IMR-90 (cell line): ENCODE results near the gene AFDN. TPM values are rescaled to one million over a fixed set of nuclear protein-coding genes. Genes with fewer than 3 reads are reported as not detected.

ENCODE experiments used
- ATAC-seq: fragments of 200-7000 bp; cut with Tn5 transposase; 2 replicates; pipeline ENCODE4 v1.9.1; 2020; ENCODE audit warnings: low read depth, mild to moderate bottlenecking, moderate library complexity
- BruUV-seq: library from RNA; stranded (reverse); fragments of 400-500 nt; replicated peaks from 2 replicates; lab custom pipeline; 2021; lab: Mats Ljungman, UMichigan
- CTCF ChIA-PET: fragments of 300-600 bp; formaldehyde crosslinking; extraction: SDS; loops from one replicate; lab custom pipeline; 2021; ENCODE audit warnings: antibody characterized with exemption; lab: Yijun Ruan, JAX
- POLR2A ChIA-PET: fragments of 300-600 bp; sonication (Branson Sonifier 250); formaldehyde crosslinking; loops from one replicate; lab custom pipeline; 2022; ENCODE audit warnings: antibody characterized with exemption; ENCODE audit not compliant: unreplicated experiment; lab: Charles Lee
- DNase-seq: peaks from one replicate; pipeline ENCODE4 v3.0.0; 2013
- H2AFZ ChIP-seq: replicated peaks from 2 replicates; pipeline ENCODE3; 2013; ENCODE audit warnings: low read length, mild to moderate bottlenecking; ENCODE audit not compliant: poor library complexity
- H2AK5ac ChIP-seq: 2 replicates; pipeline ENCODE4 v1.6.1; 2013; ENCODE audit warnings: low read depth, low read length, inconsistent platforms
- H2AK9ac ChIP-seq: replicated peaks from 2 replicates; pipeline ENCODE3; 2013; ENCODE audit warnings: mild to moderate bottlenecking, low read depth, low read length, moderate library complexity; ENCODE audit not compliant: poor library complexity
- H2BK120ac ChIP-seq: 2 replicates; pipeline ENCODE4 v1.6.1; 2013; ENCODE audit warnings: low read depth, low read length, inconsistent platforms
- H2BK15ac ChIP-seq: 3 replicates; pipeline ENCODE4 v1.6.1; 2013; ENCODE audit warnings: low read depth, low read length, inconsistent platforms
- H2BK20ac ChIP-seq: 2 replicates; pipeline ENCODE4 v1.6.1; 2013; ENCODE audit warnings: low read depth, mild to moderate bottlenecking, inconsistent platforms, low read length, moderate library complexity
- H2BK5ac ChIP-seq: 2 replicates; pipeline ENCODE4 v1.6.1; 2013; ENCODE audit warnings: mild to moderate bottlenecking, low read depth, low read length, inconsistent platforms; ENCODE audit not compliant: poor library complexity, severe bottlenecking
- H3K14ac ChIP-seq: replicated peaks from 2 replicates; pipeline ENCODE4 v1.6.1; 2013; ENCODE audit warnings: low read depth, low read length, inconsistent platforms
- H3K18ac ChIP-seq: 2 replicates; pipeline ENCODE4 v1.6.1; 2013; ENCODE audit warnings: low read depth, low read length, control low read depth
- H3K23ac ChIP-seq: 2 replicates; pipeline ENCODE4 v1.6.1; 2013; ENCODE audit warnings: low read depth, low read length, inconsistent platforms
- H3K27ac ChIP-seq: 2 replicates; pipeline ENCODE4 v1.5.1; 2013; ENCODE audit warnings: mild to moderate bottlenecking, control low read depth, low read length; ENCODE audit not compliant: insufficient read depth
- H3K27me3 ChIP-seq: 2 replicates; pipeline ENCODE4 v1.6.1; 2013; ENCODE audit warnings: low read length; ENCODE audit not compliant: control insufficient read depth, insufficient read depth
- H3K36me3 ChIP-seq: 2 replicates; pipeline ENCODE4 v1.6.1; 2013; ENCODE audit warnings: low read length, mixed read lengths; ENCODE audit not compliant: control insufficient read depth, insufficient read depth
- H3K4ac ChIP-seq: 2 replicates; pipeline ENCODE4 v1.6.1; 2013; ENCODE audit warnings: low read depth, low read length, inconsistent platforms
- H3K4me1 ChIP-seq: 2 replicates; pipeline ENCODE4 v1.6.1; 2013; ENCODE audit warnings: low read length, mixed read lengths; ENCODE audit not compliant: control insufficient read depth, insufficient read depth
- H3K4me2 ChIP-seq: 2 replicates; pipeline ENCODE4 v1.6.1; 2013; ENCODE audit warnings: low read depth, mild to moderate bottlenecking, control low read depth, low read length, moderate library complexity
- H3K4me3 ChIP-seq: 2 replicates; pipeline ENCODE4 v1.5.1; 2013; ENCODE audit warnings: low read depth, mild to moderate bottlenecking, control low read depth, low read length, moderate library complexity; ENCODE audit not compliant: insufficient read depth
- H3K56ac ChIP-seq: 2 replicates; pipeline ENCODE4 v1.6.1; 2013; ENCODE audit warnings: low read length, inconsistent platforms; ENCODE audit not compliant: insufficient read depth; ENCODE audit errors: extremely low read depth
- H3K79me1 ChIP-seq, 2 experiments: 2 replicates each; pipeline ENCODE4 v1.6.1; 2013; ENCODE audit warnings: low read length in 2 of 2, inconsistent platforms in 1 of 2, low read depth in 1 of 2
- H3K9ac ChIP-seq: 2 replicates; pipeline ENCODE4 v1.6.1; 2013; ENCODE audit warnings: low read depth, low read length, control low read depth
- H3K9me1 ChIP-seq: 2 replicates; pipeline ENCODE4 v1.6.1; 2013; ENCODE audit warnings: low read length, inconsistent platforms; ENCODE audit not compliant: insufficient read depth
- H3K9me3 ChIP-seq: 2 replicates; pipeline ENCODE4 v1.6.1; 2013; ENCODE audit warnings: low read length; ENCODE audit not compliant: control insufficient read depth, insufficient read depth
- H4K20me1 ChIP-seq: 2 replicates; pipeline ENCODE4 v1.6.1; 2013; ENCODE audit warnings: low read length, inconsistent platforms; ENCODE audit not compliant: insufficient read depth
- H4K5ac ChIP-seq: 2 replicates; pipeline ENCODE4 v1.6.1; 2013; ENCODE audit warnings: mild to moderate bottlenecking, low read depth, low read length, control low read depth
- H4K8ac ChIP-seq, 2 experiments: 2 replicates each; pipeline ENCODE4 v1.6.1; 2013; ENCODE audit warnings: low read depth in 2 of 2, low read length in 2 of 2, control low read depth in 1 of 2, inconsistent platforms in 1 of 2
- H4K91ac ChIP-seq: 2 replicates; pipeline ENCODE4 v1.6.1; 2013; ENCODE audit warnings: low read depth, low read length, inconsistent platforms; ENCODE audit not compliant: insufficient read depth
- BHLHE40 ChIP-seq: fragments of 150-350 bp; IDR thresholded peaks from 2 replicates; pipeline ENCODE4 v1.6.1; 2016; ENCODE audit warnings: mild to moderate bottlenecking, low read depth, low read length
- CEBPB ChIP-seq: IDR thresholded peaks from 2 replicates; pipeline ENCODE4 v1.6.1; 2012; ENCODE audit warnings: low read depth, low read length, improper control_type of control experiment
- CHD1 ChIP-seq: IDR thresholded peaks from 2 replicates; pipeline ENCODE4 v1.6.1; 2012; ENCODE audit warnings: low read depth, low read length, improper control_type of control experiment
- CTCF ChIP-seq: conservative IDR thresholded peaks from 2 replicates; pipeline ENCODE4 v1.5.1; 2012; ENCODE audit warnings: mild to moderate bottlenecking, low read depth, low read length, improper control_type of control experiment
- ELK1 ChIP-seq: fragments of 150-350 bp; IDR thresholded peaks from 2 replicates; pipeline ENCODE4 v1.6.1; 2016; ENCODE audit warnings: low read depth, mild to moderate bottlenecking, low read length, moderate library complexity, borderline replicate concordance
- FOS ChIP-seq: fragments of 150-350 bp; IDR thresholded peaks from 2 replicates; pipeline ENCODE4 v1.6.1; 2016; ENCODE audit warnings: low read depth, low read length
- MAFK ChIP-seq: IDR thresholded peaks from 2 replicates; pipeline ENCODE4 v1.6.1; 2012; ENCODE audit warnings: low read depth, low read length, improper control_type of control experiment
- MAZ ChIP-seq: IDR thresholded peaks from 2 replicates; pipeline ENCODE4 v1.6.1; 2012; ENCODE audit warnings: low read depth, mild to moderate bottlenecking, low read length, improper control_type of control experiment, moderate library complexity, borderline replicate concordance
- MXI1 ChIP-seq: IDR thresholded peaks from 2 replicates; pipeline ENCODE4 v1.6.1; 2012; ENCODE audit warnings: low read depth, mild to moderate bottlenecking, low read length, moderate library complexity, borderline replicate concordance
- NFE2L2 ChIP-seq: fragments of 150-350 bp; IDR thresholded peaks from 2 replicates; pipeline ENCODE4 v1.6.1; 2016; ENCODE audit warnings: low read depth, mild to moderate bottlenecking, low read length
- POLR2A ChIP-seq: IDR thresholded peaks from 2 replicates; pipeline ENCODE4 v1.6.1; 2012; ENCODE audit warnings: mild to moderate bottlenecking, low read depth, low read length
- RAD21 ChIP-seq: IDR thresholded peaks from 2 replicates; pipeline ENCODE4 v1.6.1; 2012; ENCODE audit warnings: low read length, improper control_type of control experiment
- RCOR1 ChIP-seq: IDR thresholded peaks from 2 replicates; pipeline ENCODE4 v1.6.1; 2012; ENCODE audit warnings: mild to moderate bottlenecking, low read length, improper control_type of control experiment; ENCODE audit not compliant: insufficient replicate concordance
- RFX5 ChIP-seq: IDR thresholded peaks from 2 replicates; pipeline ENCODE4 v1.8.0; 2012; ENCODE audit warnings: low read depth, mild to moderate bottlenecking, low read length, moderate library complexity
- SMC3 ChIP-seq: fragments of 150-350 bp; IDR thresholded peaks from 2 replicates; pipeline ENCODE4 v1.6.1; 2016; ENCODE audit warnings: low read depth, mild to moderate bottlenecking, antibody characterized with exemption, low read length, moderate library complexity
- USF2 ChIP-seq: fragments of 150-350 bp; IDR thresholded peaks from 2 replicates; pipeline ENCODE4 v1.6.1; 2017; ENCODE audit warnings: mild to moderate bottlenecking, antibody characterized with exemption, low read length, low read depth
- WGBS, 2 experiments: methylation state at CpG; one replicate each; pipeline versions ENCODE4 v1.1.5 to v1.1.7; 2013; ENCODE audit warnings: missing lambda C conversion rate in 2 of 2; ENCODE audit not compliant: insufficient read length in 1 of 2; ENCODE audit errors: extremely low coverage in 2 of 2; 5-methylcytosine and 5-hydroxymethylcytosine counted together
- dilution Hi-C: fragments of 300-500 bp; cut with HindIII; formaldehyde crosslinking; loops from one replicate; pipeline ENCODE4 v1.14.3; 2018; ENCODE audit warnings: low sequenced_read_pairs; ENCODE audit not compliant: unreplicated experiment
- in situ Hi-C: fragments of 300-500 bp; cut with MboI; formaldehyde crosslinking; loops from 3 replicates; pipeline ENCODE4 v1.14.3; 2019; ENCODE audit warnings: low sequenced_read_pairs, inconsistent platforms, mixed read lengths
- intact Hi-C: fragments of 100-400 bp; cut with micrococcal nuclease; formaldehyde crosslinking; loops from 2 replicates; pipeline ENCODE4 v1.10.0; 2022
- polyA plus RNA-seq, 3 experiments: library from polyadenylated mRNA; depleted of rRNA; stranded (reverse); fragments of >200 nt; gene quantifications; 2 replicates each; pipeline ENCODE4 v1.2.3, GENCODE V29; 2012; ENCODE audit warnings: low replicate concordance in 1 of 3
- total RNA-seq: library from RNA; depleted of rRNA; stranded (reverse); fragments of >200 nt; gene quantifications from 2 replicates; pipeline ENCODE4 v1.2.3, GENCODE V29; 2012

AFDN gene
- total and polyA plus RNA-seq, 2 of the 4 experiments (the other 2 are of a cell fraction), result 11.6 to 20.8 TPM

GRCh38 chr6:167843023-167843422, 16.3 kb downstream of the AFDN start:
- in situ Hi-C loops (no loop called here), dilution Hi-C loops (no loop called here), intact Hi-C loops (no loop called here)
- Histone ChIP-seq H3K14ac (no peak overlapping the region), H2AFZ (no peak overlapping the region), H2AK9ac (no peak overlapping the region), H2BK15ac (no peak overlapping the region), H3K4me2 (no peak overlapping the region), H3K4me1 (peaks cover 3% of the 10 kb centered on the region), H3K23ac (no peak overlapping the region), H3K36me3 (no peaks in the 10 kb centered on the region), H4K5ac (no peak overlapping the region), H2BK5ac (no peak overlapping the region), H3K9me3 (no peaks in the 10 kb centered on the region), H3K79me1 (peaks cover 29 to 34% of the 10 kb centered on the region in 2 experiments), H2AK5ac (no peak overlapping the region), H3K56ac (no peak overlapping the region), H3K4me3 (no peak overlapping the region), H3K18ac (no peak overlapping the region), H3K27ac (no peak overlapping the region), H3K9ac (no peak overlapping the region), H2BK20ac (no peak overlapping the region), H2BK120ac (no peak overlapping the region), H4K20me1 (peaks cover 21% of the 10 kb centered on the region), H4K91ac (no peak overlapping the region), H3K27me3 (no peaks in the 10 kb centered on the region), H4K8ac (no peak overlapping the region), H3K9me1 (no peaks in the 10 kb centered on the region; the same call in 1 of the 2 replicates), H3K4ac (no peak overlapping the region)
- TF ChIP-seq MAFK, result no peak
- TF ChIP-seq CTCF, result no peak
- no peak for TF ChIP-seq FOS
- no peak for TF ChIP-seq CHD1
- no peak for TF ChIP-seq RCOR1
- TF ChIP-seq ELK1, result no peak
- no peak for TF ChIP-seq RFX5
- no peak for TF ChIP-seq CEBPB
- no peak for TF ChIP-seq BHLHE40
- TF ChIP-seq USF2, result no peak
- no peak for TF ChIP-seq RAD21
- no peak for TF ChIP-seq MXI1
- TF ChIP-seq POLR2A, result no peak
- TF ChIP-seq NFE2L2, result no peak
- TF ChIP-seq MAZ, result no peak
- TF ChIP-seq SMC3, result no peak
- DNase-seq, result no peak
- no CpG with 5 or more reads among the region's 1 CpG for WGBS, 2 experiments
- ATAC-seq, result no peak
- ChIA-PET POLR2A (no interaction called here), CTCF (no interaction called here)
- no TSS peak for BruUV-seq
